ENCODE measurements around the gene VTN. TPM values are rescaled to one million over a fixed set of nuclear protein-coding genes. Genes with fewer than 3 reads are reported as not detected.

The VTN gene
- total RNA-seq, 3 donors from 2014 or later (not counting 1 experiment from before 2014, with no cell fraction given): not detected

- intact Hi-C loops (cut with micrococcal nuclease): no loop called here
Observed at GRCh38 chr17:28384281-28385036, 14.4 kb upstream of the VTN start.

GRCh38 chr17:28381141-28381825, 11.2 kb upstream of the VTN start:
- peaks cover 7 to 33% of the 10 kb centered on the region in 2 donors for H3K4me1 Mint-ChIP-seq
- DNase-seq: peak in 1 of 2 donors; percentile 37

More at GRCh38 chr17:28384281-28385036, 14.4 kb upstream of the VTN start:
- no peaks in the 10 kb centered on the region for H3K9me3 Mint-ChIP-seq
- ATAC-seq (peak; percentile 91 to 96 (median 94)), DNase-seq (peak; percentile 47 to 75)
- H3K9me3 ChIP-seq (ENCODE audit: control insufficient read depth, insufficient read depth, low read length): no peaks in the 10 kb centered on the region
- peak overlapping the region; percentile 12 for H3K27ac ChIP-seq (ENCODE audit: low read length)
- TF ChIP-seq CTCF (IDR thresholded peaks at IDR 0.05): no peak
- peak overlapping the region; percentile 83 for H3K4me3 Mint-ChIP-seq
- H3K27me3 Mint-ChIP-seq (ENCODE audit: low read depth in 2 of 2): peaks cover 0 to 8% of the 10 kb centered on the region in 2 donors
- peak overlapping the region; percentile 58 for H3K4me3 ChIP-seq (ENCODE audit: low read length)
- H3K27me3 ChIP-seq (ENCODE audit: control insufficient read depth, insufficient read depth, low read length): no peaks in the 10 kb centered on the region
- H3K27ac Mint-ChIP-seq: peak overlapping the region in 1 of 2 donors; percentile 73
- no peaks in the 10 kb centered on the region for H3K36me3 Mint-ChIP-seq
- peaks cover 7 to 39% of the 10 kb centered on the region in 2 donors for H3K4me1 Mint-ChIP-seq
- H3K4me1 ChIP-seq (ENCODE audit: control insufficient read depth, insufficient read depth, low read length): peaks cover 24% of the 10 kb centered on the region
- H3K36me3 ChIP-seq (ENCODE audit: control insufficient read depth, insufficient read depth, low read length): peaks cover 10% of the 10 kb centered on the region
- WGBS (ENCODE audit: insufficient coverage): 3% methylated on average over 56 of the region's 56 CpGs

GRCh38 chr17:28379814-28380801, 10.0 kb upstream of the VTN start:
- no peak overlapping the region for H3K4me3 ChIP-seq (ENCODE audit: low read length)
- Mint-ChIP-seq H3K27me3 (ENCODE audit: low read depth in 2 of 2) (peaks cover 0 to 8% of the 10 kb centered on the region in 2 donors), H3K27ac (no peak overlapping the region), H3K36me3 (no peaks in the 10 kb centered on the region), H3K9me3 (no peaks in the 10 kb centered on the region), H3K4me3 (no peak overlapping the region), H3K4me1 (peaks cover 7 to 26% of the 10 kb centered on the region in 2 donors)
- no peaks in the 10 kb centered on the region for H3K27me3 ChIP-seq (ENCODE audit: control insufficient read depth, insufficient read depth, low read length)
- WGBS (ENCODE audit: insufficient coverage): 76% methylated on average over 10 of the region's 10 CpGs
- H3K9me3 ChIP-seq (ENCODE audit: control insufficient read depth, insufficient read depth, low read length): no peaks in the 10 kb centered on the region
- no peak for ATAC-seq
- peaks cover 19% of the 10 kb centered on the region for H3K4me1 ChIP-seq (ENCODE audit: control insufficient read depth, insufficient read depth, low read length)
- TF ChIP-seq CTCF (IDR thresholded peaks at IDR 0.05): no peak
- no peaks in the 10 kb centered on the region for H3K36me3 ChIP-seq (ENCODE audit: control insufficient read depth, insufficient read depth, low read length)
- H3K27ac ChIP-seq (ENCODE audit: low read length): no peak overlapping the region
- DNase-seq: no peak
- intact Hi-C loops (cut with micrococcal nuclease): no loop called here

More at GRCh38 chr17:28381141-28381825, 11.2 kb upstream of the VTN start:
- no peak for TF ChIP-seq CTCF (IDR thresholded peaks at IDR 0.05)
- intact Hi-C loops (cut with micrococcal nuclease): no loop called here
- Mint-ChIP-seq H3K9me3 (no peaks in the 10 kb centered on the region), H3K36me3 (no peaks in the 10 kb centered on the region), H3K27me3 (ENCODE audit: low read depth in 2 of 2) (peaks cover 0 to 8% of the 10 kb centered on the region in 2 donors), H3K27ac (no peak overlapping the region), H3K4me3 (peak overlapping the region; percentile 25)
- H3K4me1 ChIP-seq (ENCODE audit: control insufficient read depth, insufficient read depth, low read length): peaks cover 24% of the 10 kb centered on the region
- H3K9me3 ChIP-seq (ENCODE audit: control insufficient read depth, insufficient read depth, low read length): no peaks in the 10 kb centered on the region
- no peak overlapping the region for H3K4me3 ChIP-seq (ENCODE audit: low read length)
- ATAC-seq: no peak
- 44% methylated on average over 72 of the region's 72 CpGs for WGBS (ENCODE audit: insufficient coverage)
- no peaks in the 10 kb centered on the region for H3K27me3 ChIP-seq (ENCODE audit: control insufficient read depth, insufficient read depth, low read length)
- H3K36me3 ChIP-seq (ENCODE audit: control insufficient read depth, insufficient read depth, low read length): no peaks in the 10 kb centered on the region
- H3K27ac ChIP-seq (ENCODE audit: low read length): no peak overlapping the region

Data from natural killer cell (primary cell).